HG03025 (cell line): ENCODE results near the gene UBE2Z.
"Not testable (repeated sequence)": the region's sequence is repeated elsewhere in the genome, so short reads cannot be mapped to it uniquely, and the experiment has no call there.

Experiments
- ATAC-seq: cut with Tn5 transposase; IDR thresholded peaks from one replicate; pipeline ENCODE4 v1.9.1; 2021; ENCODE audit warnings: mild to moderate bottlenecking, moderate library complexity; ENCODE audit not compliant: unreplicated experiment, low FRiP score

Gene UBE2Z

GRCh38 chr17:48903401-48903800, 4.8 kb upstream of the UBE2Z start:
- ATAC-seq = no peak

- ATAC-seq = no peak
Measured at GRCh38 chr17:48904428-48904827, 3.8 kb upstream of the UBE2Z start.

- no peak for ATAC-seq
Measured at GRCh38 chr17:48905987-48906515, 2.2 kb upstream of the UBE2Z start.

- no peak for ATAC-seq
Measured at GRCh38 chr17:48907713-48908046, 527 bp upstream of the UBE2Z start.

- peak; percentile 15 for ATAC-seq
Measured at GRCh38 chr17:48908853-48909394, 717 bp downstream of the UBE2Z start.

- no peak for ATAC-seq
Measured at GRCh38 chr17:48909783-48910182, 1.6 kb downstream of the UBE2Z start.

- no peak for ATAC-seq
Measured at GRCh38 chr17:48910370-48910769, 2.2 kb downstream of the UBE2Z start.

- ATAC-seq = no peak
Measured at GRCh38 chr17:48912476-48912875, 4.3 kb downstream of the UBE2Z start.

GRCh38 chr17:48915459-48916282, 7.5 kb downstream of the UBE2Z start:
- ATAC-seq = no peak

- ATAC-seq = no peak
Measured at GRCh38 chr17:48925251-48925990, 17.2 kb downstream of the UBE2Z start.

GRCh38 chr17:48925991-48926342, 17.8 kb downstream of the UBE2Z start:
- no peak for ATAC-seq

- no peak for ATAC-seq
Measured at GRCh38 chr17:48927978-48928745, 20.0 kb downstream of the UBE2Z start.

- no peak for ATAC-seq
Measured at GRCh38 chr17:48928876-48929811, 20.9 kb downstream of the UBE2Z start.

- ATAC-seq = no peak
Measured at GRCh38 chr17:48929812-48930165, 21.6 kb downstream of the UBE2Z start.

- no peak for ATAC-seq
Measured at GRCh38 chr17:48930435-48930873, 22.2 kb downstream of the UBE2Z start.

- ATAC-seq = no peak
Measured at GRCh38 chr17:48933035-48933434, 24.8 kb downstream of the UBE2Z start.

GRCh38 chr17:48944515-48945260, 36.5 kb downstream of the UBE2Z start, which contains the start of gene SNF8:
Gene SNF8, minus strand, starts transcription at chr17:48944842. Its CDS starts 108 bp downstream, at chr17:48944734.
- ATAC-seq = peak; percentile 45

GRCh38 chr17:48945261-48945651, 37.0 kb downstream of the UBE2Z start:
- ATAC-seq = not testable (repeated sequence)

GRCh38 chr17:48951572-48951971, 43.4 kb downstream of the UBE2Z start:
- ATAC-seq = no peak
